ENCODE results near the gene DTL.

The DTL gene

DNA sequence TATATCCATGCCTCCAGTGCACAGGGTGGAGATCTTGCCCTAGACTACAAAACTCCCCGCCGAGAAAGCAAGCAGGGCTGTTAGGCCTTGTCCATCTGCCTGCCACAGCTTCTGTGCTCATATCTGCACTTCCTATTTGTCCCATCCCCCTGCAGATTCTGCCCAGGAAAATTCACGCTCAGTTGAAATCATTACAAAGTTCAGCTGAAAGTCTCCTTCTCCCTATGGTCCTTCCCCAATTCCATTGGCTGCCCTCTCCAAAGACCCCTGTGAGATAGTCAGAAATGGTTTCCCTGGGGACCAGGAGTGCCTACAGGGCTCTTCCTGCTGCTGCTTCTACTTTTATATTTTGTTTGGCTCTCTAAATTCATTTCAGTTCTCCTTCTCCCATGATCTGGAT, 63.2 kb downstream of the DTL start:
- no peak for DNase-seq

DNA sequence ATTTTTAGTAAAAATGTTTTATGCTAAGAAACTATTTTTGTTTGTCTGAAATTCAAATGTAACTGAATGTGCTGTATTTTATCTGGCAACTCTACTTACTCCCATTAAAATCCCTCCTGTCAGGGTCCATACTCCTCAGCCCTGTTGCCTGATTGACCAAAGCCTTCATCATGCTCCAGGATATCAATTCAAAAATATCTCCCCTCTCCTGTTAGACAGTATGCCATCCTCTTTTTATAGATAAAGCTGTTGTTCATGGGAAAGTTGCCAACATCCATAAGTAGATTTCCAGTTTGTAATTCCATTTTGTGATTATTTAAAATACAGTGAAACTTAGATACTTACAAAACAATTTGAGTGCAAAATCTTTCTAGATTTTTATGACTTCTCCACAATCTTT, 65.7 kb downstream of the DTL start:
- no peak for DNase-seq

GRCh38 chr1:212101735-212102134, 66.2 kb downstream of the DTL start:
- DNase-seq: no peak

- no peak for DNase-seq
These were observed 69.2 kb downstream of the DTL start for GRCh38 chr1:212104586-212105325.

GRCh38 chr1:212106286-212106792, 70.8 kb downstream of the DTL start:
- no peak for DNase-seq

GRCh38 chr1:212107481-212107880, 71.9 kb downstream of the DTL start:
- no peak for DNase-seq

GRCh38 chr1:212108187-212108586, 72.6 kb downstream of the DTL start:
- DNase-seq: no peak

GRCh38 chr1:212108981-212109380, 73.4 kb downstream of the DTL start:
- no peak for DNase-seq

GRCh38 chr1:212109728-212110127, 74.2 kb downstream of the DTL start:
- DNase-seq: no peak

DNA sequence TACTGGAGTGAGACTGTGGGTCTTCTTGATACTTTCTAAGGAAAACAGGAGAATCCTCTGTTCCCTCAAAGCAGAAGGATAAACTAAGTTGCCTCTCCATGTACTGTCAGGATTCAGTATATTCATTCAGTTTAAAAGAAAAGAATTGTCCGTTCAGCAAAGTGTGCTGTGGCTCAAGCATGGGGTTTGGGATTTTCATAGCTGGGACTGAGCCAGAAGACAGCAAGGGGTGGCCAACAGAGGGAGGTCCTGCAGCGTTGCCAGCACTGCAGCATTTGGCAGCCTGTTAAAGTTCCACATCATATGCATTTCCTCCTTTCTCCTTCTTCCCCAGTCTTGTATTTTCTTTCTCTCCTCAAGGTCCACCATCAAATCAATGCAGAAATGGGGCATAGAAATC, 75.1 kb downstream of the DTL start:
- no peak for DNase-seq

DNA sequence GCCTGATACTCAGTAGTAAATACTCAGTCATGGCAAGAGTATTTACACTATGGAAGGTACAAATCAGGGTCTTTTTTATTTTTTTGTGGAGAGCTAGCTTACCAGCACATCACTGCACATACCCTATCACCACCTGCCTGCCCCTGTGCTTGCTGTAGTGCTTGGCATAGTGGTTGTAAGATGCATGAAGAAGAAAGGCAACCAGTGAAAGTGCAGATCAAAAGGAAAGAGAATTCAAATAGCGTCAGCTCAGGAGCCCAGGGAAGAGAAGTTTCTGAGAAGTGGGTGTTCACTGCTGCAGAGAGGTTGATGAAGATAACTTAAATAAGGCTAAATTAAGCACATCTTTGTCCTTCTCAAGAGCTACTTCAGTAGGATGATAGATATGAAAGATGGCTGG, 76.0 kb downstream of the DTL start:
- no peak for DNase-seq

DNA sequence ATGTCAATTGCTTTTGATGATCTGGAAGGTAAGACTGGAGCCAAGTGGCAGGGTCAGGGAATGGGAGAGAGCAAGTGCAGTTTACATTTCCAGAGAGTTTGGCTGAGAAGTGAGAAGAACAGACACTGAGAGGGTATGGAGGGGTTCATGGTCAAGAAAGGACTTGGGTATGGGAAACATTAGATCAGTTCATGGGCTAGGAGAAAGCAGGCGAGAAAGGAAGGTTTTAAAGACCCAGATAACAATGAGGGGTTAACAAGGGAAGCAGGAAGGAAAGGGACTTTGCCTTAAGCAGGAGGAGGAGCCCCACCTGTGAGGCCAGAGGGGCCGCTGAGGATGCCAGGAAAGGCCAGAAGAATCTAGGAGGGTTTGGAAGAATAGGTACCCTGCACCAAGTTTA, 78.2 kb downstream of the DTL start:
- no peak for DNase-seq

DNA sequence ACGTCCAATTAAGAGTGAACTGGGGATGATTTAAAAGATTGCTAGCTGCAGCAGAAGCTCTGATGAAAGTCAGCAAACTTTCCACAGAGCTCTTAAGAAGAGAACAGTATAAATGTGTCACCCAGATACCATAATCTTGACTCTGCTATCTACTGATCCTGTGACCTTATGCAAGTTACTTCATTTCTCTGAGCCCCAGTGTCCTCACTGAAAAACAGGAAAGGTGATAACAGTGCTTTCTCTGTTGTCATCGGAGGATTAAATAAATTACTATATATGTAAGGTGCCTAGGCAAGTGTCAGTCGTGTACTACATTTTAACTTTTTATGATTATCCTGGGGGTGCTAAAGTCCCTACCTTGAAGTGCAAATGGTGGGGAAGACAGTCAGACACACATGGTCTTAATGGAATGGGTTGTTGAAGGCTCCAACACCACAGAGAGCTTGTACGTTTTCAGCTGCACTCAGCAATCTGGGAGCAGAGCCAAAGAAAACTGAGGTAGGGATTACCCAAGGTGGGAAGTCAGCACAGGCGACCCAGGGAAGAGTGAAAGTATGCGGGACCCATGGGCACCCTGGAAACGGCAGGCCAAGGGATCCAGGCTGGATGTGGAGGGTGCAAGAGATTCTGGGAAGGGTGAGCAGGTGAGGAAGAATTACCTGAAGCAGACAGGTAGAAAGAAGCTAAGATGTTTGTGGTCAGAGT, 82.8 kb downstream of the DTL start:
- no peak for DNase-seq

DNA sequence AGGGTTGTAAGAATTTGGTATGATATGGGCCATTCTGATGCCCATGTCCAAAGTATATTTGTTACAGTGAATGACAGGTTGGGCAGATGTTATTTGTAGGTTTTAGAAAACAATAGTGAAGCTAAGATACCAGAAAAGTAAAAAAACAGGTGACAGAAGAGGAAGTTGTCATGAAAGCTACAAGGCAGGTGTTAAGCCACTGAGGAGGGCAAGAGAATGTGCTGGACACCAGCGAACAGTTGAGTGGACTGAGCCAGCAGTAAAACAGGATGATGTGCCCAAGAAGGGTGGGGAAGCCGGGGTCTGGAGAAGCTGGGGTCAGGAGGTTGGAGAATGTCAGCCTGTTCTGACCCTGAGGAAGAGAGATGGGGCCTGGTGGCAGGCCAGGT, 83.3 kb downstream of the DTL start:
- no peak for DNase-seq

DNA sequence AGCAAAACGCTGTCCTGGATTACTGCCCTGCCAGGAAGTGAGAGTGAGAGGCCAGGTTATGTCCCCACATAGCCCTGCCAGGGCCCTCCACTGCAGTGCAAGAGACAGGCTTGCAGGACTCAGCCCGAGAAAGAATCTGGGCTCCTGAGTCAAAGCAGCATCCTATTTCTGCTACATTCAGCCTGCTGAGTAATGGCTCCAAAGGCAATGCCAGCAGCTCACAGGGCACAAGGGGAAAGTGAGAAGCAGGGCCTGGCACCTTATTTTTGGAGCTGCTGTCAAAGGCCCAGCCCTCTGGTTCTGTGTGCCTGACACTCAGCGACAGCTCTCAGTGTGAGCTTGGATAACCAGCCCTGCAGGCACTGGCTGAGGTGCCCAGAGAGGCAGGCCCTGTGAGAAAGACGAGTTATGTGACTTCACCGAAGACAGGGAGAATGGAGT, 83.9 kb downstream of the DTL start:
- no peak for DNase-seq

- no peak for DNase-seq
These were observed 84.3 kb downstream of the DTL start for GRCh38 chr1:212119863-212120262.

GRCh38 chr1:212121779-212122178, 86.2 kb downstream of the DTL start:
- no peak for DNase-seq

GRCh38 chr1:212124690-212125582, 89.4 kb downstream of the DTL start:
- DNase-seq: no peak

DNA sequence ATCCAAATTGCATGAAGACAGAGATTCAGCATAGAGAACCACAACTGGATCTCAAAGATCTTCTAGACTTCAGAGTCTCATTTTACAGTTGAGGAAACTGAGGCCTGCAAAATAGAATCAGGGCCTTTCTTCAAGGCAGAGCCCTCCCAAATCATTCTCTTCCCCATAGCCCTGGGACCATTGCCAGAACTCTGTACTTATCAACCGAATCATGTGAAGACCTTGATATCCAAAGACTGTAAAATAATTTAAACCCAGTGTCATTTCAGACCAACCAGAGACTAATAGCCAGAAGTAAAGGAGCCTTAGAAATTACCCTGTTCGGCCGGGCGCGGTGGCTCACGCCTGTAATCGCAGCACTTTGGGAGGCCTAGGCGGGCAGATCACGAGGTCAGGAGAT, 90.1 kb downstream of the DTL start:
- no peak for DNase-seq

GRCh38 chr1:212127221-212127620, 91.7 kb downstream of the DTL start:
- no peak for DNase-seq

- no peak for DNase-seq
These were observed 94.2 kb downstream of the DTL start for GRCh38 chr1:212129781-212130180.

- no peak for DNase-seq
These were observed 96.5 kb downstream of the DTL start for GRCh38 chr1:212132025-212132424.

GRCh38 chr1:212133319-212133718, 97.8 kb downstream of the DTL start:
- no peak for DNase-seq

Measured in stimulated activated CD4-positive, alpha-beta T cell treated with anti-CD3 and anti-CD28 coated beads, Interleukin-2, amount 100 ng/mL, for 24 hours (primary cell).